ENCODE data around the gene ANKS1B. TPM values are rescaled to one million over a fixed set of nuclear protein-coding genes. Genes with fewer than 3 reads are reported as not detected.

Gene ANKS1B
- total and polyA plus RNA-seq, 4 donors: 0.03 to 3.4 (median 0.53) TPM

DNA sequence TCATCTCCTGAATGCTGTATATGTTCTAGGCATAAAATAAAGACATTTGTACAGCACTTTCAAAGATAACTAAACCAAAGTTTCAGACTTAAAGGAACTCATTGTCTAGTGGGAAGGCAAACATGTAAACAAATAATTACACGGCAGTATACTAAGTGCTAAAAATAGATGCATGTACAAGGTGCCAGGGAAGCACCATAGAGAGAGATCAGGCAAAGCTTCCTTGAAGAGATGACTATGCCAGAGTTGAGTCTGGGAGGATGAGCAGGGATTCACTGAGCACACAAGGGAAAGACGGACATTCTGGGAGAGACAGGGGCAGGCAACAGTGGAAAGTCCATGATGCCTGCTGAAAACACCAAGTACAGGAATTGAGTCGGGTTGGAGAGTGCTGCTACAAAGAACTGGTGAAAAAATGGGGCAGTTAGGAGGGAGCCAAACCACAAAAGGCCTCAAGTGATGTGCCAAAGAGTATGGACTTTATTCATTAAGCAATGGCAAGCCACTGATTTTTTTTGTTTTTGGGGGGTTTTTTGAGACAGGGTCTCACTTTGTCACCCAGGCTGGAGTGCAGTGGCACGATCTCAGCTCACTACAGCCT lies 26.8 kb downstream of the ANKS1B start:
- Histone ChIP-seq H3K9me3 (ENCODE audit: control insufficient read depth in 4 of 4, low read length in 3 of 4) (no peaks in the 10 kb centered on the region), H3K27me3 (ENCODE audit: control insufficient read depth in 4 of 4, insufficient read depth in 4 of 4, low read length in 3 of 4) (peaks cover 0 to 3% (median 0%) of the 10 kb centered on the region in 4 donors), H3K4me1 (ENCODE audit: control insufficient read depth in 4 of 4, insufficient read depth in 4 of 4, low read length in 3 of 4) (peaks cover 3 to 9% (median 5%) of the 10 kb centered on the region in 4 donors), H3K4me3 (ENCODE audit: low read depth in 1 of 3, low read length in 3 of 3) (no peak overlapping the region), H3K9ac (ENCODE audit: low read depth in 1 of 2, low read length in 2 of 2) (no peak overlapping the region), H3K36me3 (ENCODE audit: control insufficient read depth in 4 of 4, insufficient read depth in 3 of 4, low read depth in 1 of 4, low read length in 3 of 4) (no peaks in the 10 kb centered on the region), H3K27ac (ENCODE audit: low read depth in 1 of 2, low read length in 2 of 2) (no peak overlapping the region)
- 53% methylated on average over 4 of the region's 4 CpGs for WGBS
- no peak for DNase-seq (ENCODE audit: low spot score)
- TF ChIP-seq TAF1 (conservative IDR thresholded peaks at IDR 0.05) (no peak), HNF4A (conservative IDR thresholded peaks at IDR 0.05) (peak in 1 of 2 donors; percentile 14), HNF4G (IDR thresholded peaks at IDR 0.05) (no peak)
- TF ChIP-seq, protein P1, sequence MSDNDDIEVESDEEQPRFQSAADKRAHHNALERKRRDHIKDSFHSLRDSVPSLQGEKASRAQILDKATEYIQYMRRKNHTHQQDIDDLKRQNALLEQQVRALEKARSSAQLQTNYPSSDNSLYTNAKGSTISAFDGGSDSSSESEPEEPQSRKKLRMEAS (IDR thresholded peaks at IDR 0.05): no peak
- TF ChIP-seq, protein P2, sequence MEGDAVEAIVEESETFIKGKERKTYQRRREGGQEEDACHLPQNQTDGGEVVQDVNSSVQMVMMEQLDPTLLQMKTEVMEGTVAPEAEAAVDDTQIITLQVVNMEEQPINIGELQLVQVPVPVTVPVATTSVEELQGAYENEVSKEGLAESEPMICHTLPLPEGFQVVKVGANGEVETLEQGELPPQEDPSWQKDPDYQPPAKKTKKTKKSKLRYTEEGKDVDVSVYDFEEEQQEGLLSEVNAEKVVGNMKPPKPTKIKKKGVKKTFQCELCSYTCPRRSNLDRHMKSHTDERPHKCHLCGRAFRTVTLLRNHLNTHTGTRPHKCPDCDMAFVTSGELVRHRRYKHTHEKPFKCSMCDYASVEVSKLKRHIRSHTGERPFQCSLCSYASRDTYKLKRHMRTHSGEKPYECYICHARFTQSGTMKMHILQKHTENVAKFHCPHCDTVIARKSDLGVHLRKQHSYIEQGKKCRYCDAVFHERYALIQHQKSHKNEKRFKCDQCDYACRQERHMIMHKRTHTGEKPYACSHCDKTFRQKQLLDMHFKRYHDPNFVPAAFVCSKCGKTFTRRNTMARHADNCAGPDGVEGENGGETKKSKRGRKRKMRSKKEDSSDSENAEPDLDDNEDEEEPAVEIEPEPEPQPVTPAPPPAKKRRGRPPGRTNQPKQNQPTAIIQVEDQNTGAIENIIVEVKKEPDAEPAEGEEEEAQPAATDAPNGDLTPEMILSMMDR (IDR thresholded peaks at IDR 0.05; ENCODE audit: low read depth, low read length, missing input control): no peak

DNA sequence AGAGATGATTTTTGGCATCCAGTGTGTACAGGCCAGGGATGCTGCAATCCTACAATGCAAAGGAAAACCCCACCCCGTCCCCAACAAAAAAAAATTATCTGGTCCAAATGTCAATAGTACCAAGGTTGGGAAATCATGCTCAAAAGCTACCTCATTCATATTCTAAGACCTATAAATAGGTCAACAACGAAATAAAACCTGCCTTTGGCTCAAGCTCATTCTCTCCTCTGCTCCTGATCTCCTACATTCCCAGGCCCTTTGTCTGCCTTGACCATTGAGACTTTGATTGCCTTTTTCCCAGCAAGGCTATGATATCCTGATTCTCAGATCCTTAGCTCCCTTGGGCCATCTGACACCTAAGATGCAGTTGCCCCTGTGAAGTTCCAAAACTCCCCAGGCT lies 30.0 kb downstream of the ANKS1B start:
- Histone ChIP-seq H3K27me3 (ENCODE audit: control insufficient read depth in 4 of 4, insufficient read depth in 4 of 4, low read length in 3 of 4) (peaks cover 0 to 3% (median 0%) of the 10 kb centered on the region in 4 donors), H3K9me3 (ENCODE audit: control insufficient read depth in 4 of 4, low read length in 3 of 4) (no peaks in the 10 kb centered on the region), H3K27ac (ENCODE audit: low read depth in 1 of 2, low read length in 2 of 2) (no peak overlapping the region), H3K9ac (ENCODE audit: low read depth in 1 of 2, low read length in 2 of 2) (no peak overlapping the region), H3K36me3 (ENCODE audit: control insufficient read depth in 4 of 4, insufficient read depth in 3 of 4, low read depth in 1 of 4, low read length in 3 of 4) (no peaks in the 10 kb centered on the region), H3K4me1 (ENCODE audit: control insufficient read depth in 4 of 4, insufficient read depth in 4 of 4, low read length in 3 of 4) (peaks cover under 1 to 4% (median 2%) of the 10 kb centered on the region in 4 donors), H3K4me3 (ENCODE audit: low read depth in 1 of 3, low read length in 3 of 3) (no peak overlapping the region)
- WGBS: 41% methylated on average over 2 of the region's 2 CpGs
- no peak for DNase-seq (ENCODE audit: low spot score)
- TF ChIP-seq, protein P3, sequence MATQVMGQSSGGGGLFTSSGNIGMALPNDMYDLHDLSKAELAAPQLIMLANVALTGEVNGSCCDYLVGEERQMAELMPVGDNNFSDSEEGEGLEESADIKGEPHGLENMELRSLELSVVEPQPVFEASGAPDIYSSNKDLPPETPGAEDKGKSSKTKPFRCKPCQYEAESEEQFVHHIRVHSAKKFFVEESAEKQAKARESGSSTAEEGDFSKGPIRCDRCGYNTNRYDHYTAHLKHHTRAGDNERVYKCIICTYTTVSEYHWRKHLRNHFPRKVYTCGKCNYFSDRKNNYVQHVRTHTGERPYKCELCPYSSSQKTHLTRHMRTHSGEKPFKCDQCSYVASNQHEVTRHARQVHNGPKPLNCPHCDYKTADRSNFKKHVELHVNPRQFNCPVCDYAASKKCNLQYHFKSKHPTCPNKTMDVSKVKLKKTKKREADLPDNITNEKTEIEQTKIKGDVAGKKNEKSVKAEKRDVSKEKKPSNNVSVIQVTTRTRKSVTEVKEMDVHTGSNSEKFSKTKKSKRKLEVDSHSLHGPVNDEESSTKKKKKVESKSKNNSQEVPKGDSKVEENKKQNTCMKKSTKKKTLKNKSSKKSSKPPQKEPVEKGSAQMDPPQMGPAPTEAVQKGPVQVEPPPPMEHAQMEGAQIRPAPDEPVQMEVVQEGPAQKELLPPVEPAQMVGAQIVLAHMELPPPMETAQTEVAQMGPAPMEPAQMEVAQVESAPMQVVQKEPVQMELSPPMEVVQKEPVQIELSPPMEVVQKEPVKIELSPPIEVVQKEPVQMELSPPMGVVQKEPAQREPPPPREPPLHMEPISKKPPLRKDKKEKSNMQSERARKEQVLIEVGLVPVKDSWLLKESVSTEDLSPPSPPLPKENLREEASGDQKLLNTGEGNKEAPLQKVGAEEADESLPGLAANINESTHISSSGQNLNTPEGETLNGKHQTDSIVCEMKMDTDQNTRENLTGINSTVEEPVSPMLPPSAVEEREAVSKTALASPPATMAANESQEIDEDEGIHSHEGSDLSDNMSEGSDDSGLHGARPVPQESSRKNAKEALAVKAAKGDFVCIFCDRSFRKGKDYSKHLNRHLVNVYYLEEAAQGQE (IDR thresholded peaks at IDR 0.05): no peak
- TF ChIP-seq RXRA (IDR thresholded peaks at IDR 0.05): no peak
- TF ChIP-seq HNF4G (IDR thresholded peaks at IDR 0.05): no peak
- TF ChIP-seq EGR1 (IDR thresholded peaks at IDR 0.05; ENCODE audit: low read depth in 2 of 2): no peak

DNA sequence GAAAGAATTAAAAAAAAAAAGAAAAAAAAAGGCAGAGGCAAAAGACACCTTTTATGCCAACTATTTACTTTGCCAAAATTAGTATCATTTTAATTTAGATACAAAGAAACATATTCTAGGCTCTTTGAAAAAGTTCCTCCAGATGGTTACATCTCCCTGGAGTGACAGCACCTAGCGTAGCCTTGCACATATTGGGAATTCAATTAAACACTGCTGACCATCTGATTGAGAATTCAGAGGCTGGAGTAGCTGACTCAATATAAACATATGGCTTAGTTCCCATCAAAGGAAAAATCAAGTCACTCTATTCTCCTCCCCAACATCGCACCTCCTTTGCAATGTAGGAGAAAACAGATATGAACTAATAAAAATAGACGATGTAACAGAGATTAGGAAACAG lies 36.4 kb downstream of the ANKS1B start:
- H3K27ac ChIP-seq (ENCODE audit: low read depth in 1 of 2, low read length in 2 of 2): no peak overlapping the region
- H3K9ac ChIP-seq (ENCODE audit: low read depth in 1 of 2, low read length in 2 of 2): no peak overlapping the region
- H3K27me3 ChIP-seq (ENCODE audit: control insufficient read depth in 4 of 4, insufficient read depth in 4 of 4, low read length in 3 of 4): peaks cover 0 to 3% (median 0%) of the 10 kb centered on the region in 4 donors
- no peaks in the 10 kb centered on the region for H3K36me3 ChIP-seq (ENCODE audit: control insufficient read depth in 4 of 4, insufficient read depth in 3 of 4, low read depth in 1 of 4, low read length in 3 of 4)
- DNase-seq (ENCODE audit: low spot score): no peak
- H3K4me3 ChIP-seq (ENCODE audit: low read depth in 1 of 3, low read length in 3 of 3): no peak overlapping the region
- no peaks in the 10 kb centered on the region for H3K9me3 ChIP-seq (ENCODE audit: control insufficient read depth in 4 of 4, low read length in 3 of 4)
- H3K4me1 ChIP-seq (ENCODE audit: control insufficient read depth in 4 of 4, insufficient read depth in 4 of 4, low read length in 3 of 4): no peaks in the 10 kb centered on the region
- 88% methylated on average over 3 of the region's 3 CpGs for WGBS
- no peak for TF ChIP-seq TAF1 (conservative IDR thresholded peaks at IDR 0.05)
- no peak for TF ChIP-seq RXRA (IDR thresholded peaks at IDR 0.05)
- TF ChIP-seq, protein P3 (IDR thresholded peaks at IDR 0.05): no peak
- TF ChIP-seq HNF4G (IDR thresholded peaks at IDR 0.05): no peak
- TF ChIP-seq NR2F2 (IDR thresholded peaks at IDR 0.05): no peak
- TF ChIP-seq HNF4A (conservative IDR thresholded peaks at IDR 0.05): no peak
- TF ChIP-seq RAD21 (IDR thresholded peaks at IDR 0.05): no peak
- no peak for TF ChIP-seq GABPA (IDR thresholded peaks at IDR 0.05 in 1 of 2, conservative IDR thresholded peaks at IDR 0.05 in 1 of 2)
- no peak for TF ChIP-seq FOXA2 (IDR thresholded peaks at IDR 0.05)
- no peak for TF ChIP-seq SP1 (IDR thresholded peaks at IDR 0.05)
- TF ChIP-seq, protein P4, sequence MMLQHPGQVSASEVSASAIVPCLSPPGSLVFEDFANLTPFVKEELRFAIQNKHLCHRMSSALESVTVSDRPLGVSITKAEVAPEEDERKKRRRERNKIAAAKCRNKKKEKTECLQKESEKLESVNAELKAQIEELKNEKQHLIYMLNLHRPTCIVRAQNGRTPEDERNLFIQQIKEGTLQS (IDR thresholded peaks at IDR 0.05): no peak
- TF ChIP-seq YY1 (IDR thresholded peaks at IDR 0.05): no peak
